MCF 10A (cell line): ENCODE data around the gene HCLS1. TPM values are rescaled to one million over a fixed set of nuclear protein-coding genes. Genes with fewer than 3 reads are reported as not detected.
"Not testable (repeated sequence)": the region's sequence is repeated elsewhere in the genome, so short reads cannot be mapped to it uniquely, and the experiment has no call there.

Experiments used
- BruUV-seq: library from RNA; stranded (reverse); fragments of 400-500 nt; replicated peaks from 2 replicates; lab custom pipeline; 2021; lab: Mats Ljungman, UMichigan
- CTCF ChIA-PET: fragments of 300-600 bp; sonication (Branson Sonifier 250); formaldehyde crosslinking; extraction: SDS; loops from one replicate; lab custom pipeline; 2021; ENCODE audit warnings: antibody characterized with exemption, inconsistent platforms; lab: Yijun Ruan, JAX
- POLR2A ChIA-PET: fragments of 300-600, 350-650 bp; sonication (Branson Sonifier 250); formaldehyde crosslinking; extraction: SDS; loops from one replicate; lab custom pipeline; 2020; ENCODE audit warnings: antibody characterized with exemption, inconsistent platforms; lab: Yijun Ruan, JAX
- DNase-seq: peaks from one replicate; pipeline ENCODE4 v3.0.0-alpha.2; 2018; ENCODE audit not compliant: unreplicated experiment
- H3K27ac Mint-ChIP-seq: one replicate; pipeline ENCODE4 v1.8.0; 2022; ENCODE audit warnings: mild to moderate bottlenecking, low read depth, mixed read lengths; ENCODE audit not compliant: unreplicated experiment
- H3K27me3 Mint-ChIP-seq: one replicate; pipeline ENCODE4 v1.8.0; 2022; ENCODE audit warnings: mixed read lengths; ENCODE audit not compliant: insufficient read depth, unreplicated experiment
- H3K36me3 Mint-ChIP-seq: one replicate; pipeline ENCODE4 v1.8.0; 2022; ENCODE audit warnings: mild to moderate bottlenecking, moderate library complexity, mixed read lengths; ENCODE audit not compliant: insufficient read depth, unreplicated experiment
- H3K4me1 Mint-ChIP-seq: one replicate; pipeline ENCODE4 v1.8.0; 2022; ENCODE audit warnings: mixed read lengths; ENCODE audit not compliant: insufficient read depth, unreplicated experiment
- H3K4me3 Mint-ChIP-seq: one replicate; pipeline ENCODE4 v1.8.0; 2022; ENCODE audit warnings: mild to moderate bottlenecking, moderate library complexity, mixed read lengths; ENCODE audit not compliant: unreplicated experiment
- H3K9me3 Mint-ChIP-seq: one replicate; pipeline ENCODE4 v1.8.0; 2022; ENCODE audit warnings: mixed read lengths; ENCODE audit not compliant: unreplicated experiment
- CTCF ChIP-seq: fragments of 200-600 bp; IDR thresholded peaks from one replicate; pipeline ENCODE4 v1.8.0; 2022; ENCODE audit warnings: antibody characterized with exemption, mild to moderate bottlenecking; ENCODE audit not compliant: unreplicated experiment
- intact Hi-C: fragments of 100-400 bp; cut with micrococcal nuclease; formaldehyde crosslinking; loops from 2 replicates; pipeline ENCODE4 v1.14.1; 2022
- total RNA-seq: library from RNA; stranded (reverse); gene quantifications from 2 replicates; pipeline ENCODE4 v1.2.3, GENCODE V29; 2022

HCLS1 gene
- total RNA-seq, 1 experiment from 2014 or later: 1.6 TPM

- no TSS peak for BruUV-seq
- intact Hi-C loops: no loop called here
- Mint-ChIP-seq H3K27me3 (no peaks in the 10 kb centered on the region), H3K4me3 (no peak overlapping the region), H3K4me1 (no peaks in the 10 kb centered on the region), H3K27ac (no peak overlapping the region), H3K9me3 (no peaks in the 10 kb centered on the region), H3K36me3 (no peaks in the 10 kb centered on the region)
- DNase-seq: no peak
- POLR2A ChIA-PET: interaction anchor here (0.7 kb wide), 1 partner anchor 27 kb away, joined by 3 read pairs; no protein-coding TSS in a partner anchor
- no peak for TF ChIP-seq CTCF
- CTCF ChIA-PET: interaction anchor here (0.6 to 1.1 kb wide), 4 partner anchors 39 to 128 kb away, joined by 3 read pairs; no protein-coding TSS in a partner anchor
These were observed 64.8 kb downstream of the HCLS1 start for GRCh38 chr3:121595765-121596406.

GRCh38 chr3:121594850-121595249 lies 65.9 kb downstream of the HCLS1 start:
- H3K4me1 Mint-ChIP-seq: no peaks in the 10 kb centered on the region
- H3K4me3 Mint-ChIP-seq: no peak overlapping the region
- H3K27me3 Mint-ChIP-seq: no peaks in the 10 kb centered on the region
- TF ChIP-seq CTCF: no peak
- no peak overlapping the region for H3K27ac Mint-ChIP-seq
- no TSS peak for BruUV-seq
- intact Hi-C loops: no loop called here
- no peaks in the 10 kb centered on the region for H3K9me3 Mint-ChIP-seq
- CTCF ChIA-PET: no interaction called here
- DNase-seq: no peak
- no peaks in the 10 kb centered on the region for H3K36me3 Mint-ChIP-seq
- POLR2A ChIA-PET: no interaction called here

- POLR2A ChIA-PET, H3K4me1 Mint-ChIP-seq: not testable (repeated sequence)
These were observed 66.9 kb downstream of the HCLS1 start for GRCh38 chr3:121593806-121594205.

GRCh38 chr3:121592856-121593702 lies 67.6 kb downstream of the HCLS1 start, which contains the start of gene FBXO40:
TSS of gene FBXO40 (plus strand) at chr3:121593379. CDS start at chr3:121620576, 27,197 bp downstream.
- no peak for DNase-seq
- BruUV-seq: no TSS peak
- H3K4me3 Mint-ChIP-seq: no peak within 1 kb of the TSS
- no peaks in the 10 kb centered on the region for H3K36me3 Mint-ChIP-seq
- no peaks in the 10 kb centered on the region for H3K9me3 Mint-ChIP-seq
- POLR2A ChIA-PET: no interaction called here
- TF ChIP-seq CTCF: no peak
- CTCF ChIA-PET: interaction anchor here (0.7 to 0.8 kb wide), 2 partner anchors 54 to 792 kb away, joined by 3 to 5 read pairs; no protein-coding TSS in a partner anchor
- intact Hi-C loops: no loop called here
- no peaks in the 10 kb centered on the region for H3K27me3 Mint-ChIP-seq
- H3K27ac Mint-ChIP-seq: no peak within 1 kb of the TSS
- H3K4me1 Mint-ChIP-seq: no peaks in the 10 kb centered on the region

More at GRCh38 chr3:121593806-121594205, 66.9 kb downstream of the HCLS1 start:
- CTCF ChIA-PET, BruUV-seq, H3K4me3 Mint-ChIP-seq, H3K27ac Mint-ChIP-seq, intact Hi-C loops, H3K36me3 Mint-ChIP-seq, H3K9me3 Mint-ChIP-seq, DNase-seq, H3K27me3 Mint-ChIP-seq: not testable (repeated sequence)
